ENCODE data around the gene OR4C45.

DNA sequence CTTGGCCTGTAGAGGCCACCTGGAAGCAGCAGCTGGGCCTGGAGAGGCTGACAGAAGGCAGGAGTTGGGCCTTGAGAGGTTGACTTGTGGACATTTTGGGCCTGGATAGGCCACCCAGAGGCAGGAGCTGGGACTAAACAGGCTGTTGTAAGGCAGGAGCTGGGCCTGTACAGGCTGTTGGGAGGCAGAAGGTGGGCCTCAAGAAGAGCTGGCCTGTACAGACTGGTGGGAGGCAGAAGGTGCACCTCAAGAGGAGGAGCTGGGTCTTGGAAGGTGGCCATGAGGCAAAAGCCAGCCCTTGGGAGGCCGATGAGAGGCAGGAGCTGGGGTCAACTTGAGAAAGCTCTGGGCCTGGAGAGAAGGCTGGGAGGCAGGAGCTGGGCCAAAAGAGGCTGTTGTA is 45.3 kb downstream of the OR4C45 start:
- TF ChIP-seq, protein P1, sequence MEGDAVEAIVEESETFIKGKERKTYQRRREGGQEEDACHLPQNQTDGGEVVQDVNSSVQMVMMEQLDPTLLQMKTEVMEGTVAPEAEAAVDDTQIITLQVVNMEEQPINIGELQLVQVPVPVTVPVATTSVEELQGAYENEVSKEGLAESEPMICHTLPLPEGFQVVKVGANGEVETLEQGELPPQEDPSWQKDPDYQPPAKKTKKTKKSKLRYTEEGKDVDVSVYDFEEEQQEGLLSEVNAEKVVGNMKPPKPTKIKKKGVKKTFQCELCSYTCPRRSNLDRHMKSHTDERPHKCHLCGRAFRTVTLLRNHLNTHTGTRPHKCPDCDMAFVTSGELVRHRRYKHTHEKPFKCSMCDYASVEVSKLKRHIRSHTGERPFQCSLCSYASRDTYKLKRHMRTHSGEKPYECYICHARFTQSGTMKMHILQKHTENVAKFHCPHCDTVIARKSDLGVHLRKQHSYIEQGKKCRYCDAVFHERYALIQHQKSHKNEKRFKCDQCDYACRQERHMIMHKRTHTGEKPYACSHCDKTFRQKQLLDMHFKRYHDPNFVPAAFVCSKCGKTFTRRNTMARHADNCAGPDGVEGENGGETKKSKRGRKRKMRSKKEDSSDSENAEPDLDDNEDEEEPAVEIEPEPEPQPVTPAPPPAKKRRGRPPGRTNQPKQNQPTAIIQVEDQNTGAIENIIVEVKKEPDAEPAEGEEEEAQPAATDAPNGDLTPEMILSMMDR (conservative IDR thresholded peaks at IDR 0.05 in 1 of 2, IDR thresholded peaks at IDR 0.05 in 1 of 2; ENCODE audit: extremely low read depth in 1 of 2, insufficient read depth in 1 of 2, low read depth in 1 of 2, low read length in 2 of 2) = no peak
- no peak for TF ChIP-seq EZH2 (IDR thresholded peaks at IDR 0.05; ENCODE audit: borderline replicate concordance, low read length)
